GM23338 (cell line): ENCODE results near the gene PRPF31.

ENCODE experiments used
- CTCF ChIP-seq, 2 experiments: fragments of 200-600 bp in 1 of 2; sonication (generic) in 1 of 2; conservative IDR thresholded peaks; 2 replicates each; pipeline versions ENCODE4 v1.5.1 to v1.6.1; 2016 to 2017; ENCODE audit warnings: antibody characterized with exemption in 2 of 2, low read depth in 2 of 2, mild to moderate bottlenecking in 2 of 2, moderate library complexity in 1 of 2
- EZH2 ChIP-seq: fragments of 200-600 bp; sonication (generic); IDR thresholded peaks from one replicate; pipeline ENCODE4 v1.8.0; 2017; ENCODE audit warnings: antibody characterized with exemption, mild to moderate bottlenecking, low read depth; ENCODE audit not compliant: unreplicated experiment
- JUNB ChIP-seq: IDR thresholded peaks from one replicate; pipeline ENCODE4 v1.6.1; 2016; ENCODE audit warnings: antibody characterized with exemption; ENCODE audit not compliant: unreplicated experiment

- TF ChIP-seq JUNB (no peak), CTCF (conservative IDR thresholded peaks at IDR 0.05; ENCODE audit: low read depth in 2 of 2) (no peak), EZH2 (no peak)
Measured at GRCh38 chr19:54115109-54116063, at the start of gene PRPF31, which contains the start of gene TFPT.
